ENCODE data around the gene ATXN1.
"Not testable (repeated sequence)": the region's sequence is repeated elsewhere in the genome, so short reads cannot be mapped to it uniquely, and the experiment has no call there.

ATXN1 gene

DNA sequence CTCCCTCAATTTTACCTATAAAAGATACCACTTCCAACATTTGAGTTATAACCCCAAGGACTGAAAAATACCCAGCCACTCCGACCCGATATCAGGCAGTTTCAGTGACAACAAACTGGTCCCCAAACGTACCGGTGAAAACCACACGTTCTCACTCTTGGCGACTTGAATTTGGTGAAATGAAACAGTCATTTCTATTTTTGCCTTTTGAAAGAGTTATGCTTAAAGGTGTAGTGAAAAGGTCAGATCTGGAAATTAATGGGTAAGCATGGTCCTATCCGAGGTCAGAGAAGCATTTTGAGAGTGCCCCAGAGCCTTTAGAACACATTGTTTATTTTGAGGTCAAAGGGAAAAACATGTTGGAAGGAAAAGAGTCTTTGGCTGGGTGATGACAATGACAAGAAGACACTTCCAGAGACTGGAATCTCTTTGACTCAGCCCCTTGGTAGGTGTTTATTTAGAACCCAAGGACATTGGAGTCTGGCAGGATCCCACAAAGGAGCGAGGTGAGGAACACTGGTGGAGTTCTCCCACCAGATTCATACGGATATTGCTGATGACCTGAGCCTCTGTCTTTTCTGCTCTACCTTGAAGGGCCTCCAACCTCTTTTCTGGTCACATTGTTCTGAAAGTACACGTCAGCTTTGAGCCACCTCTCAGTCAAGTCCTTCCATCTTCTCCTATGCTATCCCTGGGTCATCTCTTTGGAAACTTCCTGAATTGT, 287.9 kb downstream of the ATXN1 start:
- DNase-seq (ENCODE audit: low spot score), result no peak

DNA sequence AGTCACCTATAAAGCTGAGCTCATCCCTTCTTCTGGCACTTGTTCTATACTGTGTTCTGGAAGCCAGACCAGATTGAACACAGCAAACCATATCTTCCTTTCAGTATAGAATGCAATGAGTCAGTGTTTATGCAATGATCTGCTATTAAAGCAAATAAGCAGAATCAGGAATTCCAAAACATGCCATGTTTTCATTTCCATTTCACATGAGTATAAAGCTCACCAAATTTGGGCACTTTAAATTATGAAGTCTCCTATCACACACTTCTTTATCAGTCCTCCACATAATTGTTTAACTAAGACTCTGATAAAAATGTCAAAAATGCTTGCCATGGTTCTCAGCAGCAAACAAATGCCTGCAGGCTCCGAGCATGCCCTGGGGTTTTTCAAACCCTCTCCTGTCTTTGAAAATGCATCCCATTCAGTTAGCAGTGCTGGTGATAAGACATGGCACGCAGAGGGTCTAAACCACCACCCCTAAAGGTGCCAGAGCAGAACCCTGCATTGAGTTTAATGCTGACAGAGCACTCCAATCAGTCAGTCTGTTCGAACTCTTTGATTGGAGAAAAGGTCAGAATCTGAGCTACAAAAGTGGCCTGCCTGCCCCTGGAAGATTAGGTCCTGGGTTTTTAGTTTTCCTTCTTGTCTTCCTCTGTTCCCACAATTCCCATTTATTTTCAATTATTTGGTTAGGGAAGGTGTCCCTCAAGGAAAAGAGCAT, 288.8 kb downstream of the ATXN1 start:
- peak; percentile 16 for DNase-seq (ENCODE audit: low spot score)

DNA sequence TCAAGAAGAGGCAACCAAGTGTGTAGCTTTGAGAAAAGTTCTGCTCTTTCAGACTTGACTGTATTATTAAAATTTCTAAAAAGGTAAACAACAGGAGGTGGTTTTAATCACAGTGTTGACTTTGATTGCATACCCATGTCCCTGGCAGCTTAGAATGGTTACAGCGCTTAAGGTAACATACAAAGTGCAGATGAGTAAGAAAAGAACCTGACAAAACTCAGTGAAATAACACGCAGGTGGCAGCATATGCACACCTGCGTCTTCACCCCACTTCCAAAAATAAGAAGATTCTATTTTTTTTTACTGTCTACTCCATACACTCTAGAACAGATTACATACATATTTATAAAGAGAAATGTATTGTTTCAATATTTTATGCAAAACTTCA, 289.4 kb downstream of the ATXN1 start:
- DNase-seq (ENCODE audit: low spot score), result no peak

DNA sequence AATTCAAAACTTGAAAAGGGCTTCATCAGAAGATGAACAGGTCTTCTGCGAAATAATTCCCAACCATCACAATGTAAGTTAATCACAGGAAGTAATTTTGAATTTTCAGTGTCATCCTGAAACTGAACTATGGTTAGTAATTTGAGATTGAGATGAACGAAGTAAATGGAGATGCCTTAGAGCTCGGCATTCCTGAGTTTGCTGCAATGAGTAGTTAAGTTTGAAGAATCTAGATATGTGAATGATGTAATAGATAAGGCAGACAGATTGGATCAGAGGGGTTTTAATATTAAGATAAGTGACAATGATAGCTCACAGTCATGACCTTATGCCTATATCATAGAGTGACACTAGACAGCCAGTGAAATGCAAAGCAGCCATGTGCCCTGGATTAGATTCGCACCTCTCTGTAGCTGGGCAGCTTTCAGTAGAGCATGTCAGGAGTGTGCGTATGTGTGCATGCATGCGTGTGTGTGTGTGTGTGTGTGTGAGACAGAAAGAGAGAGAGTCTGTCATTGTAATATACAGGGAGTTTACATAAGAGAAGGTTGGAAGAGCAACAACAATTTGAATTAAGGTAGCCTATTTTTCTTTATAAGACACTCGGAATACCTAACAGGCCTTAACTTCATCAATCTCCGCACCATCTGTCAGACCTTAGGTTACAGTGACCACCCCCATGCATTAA, 289.9 kb downstream of the ATXN1 start:
- no peak for DNase-seq (ENCODE audit: low spot score)

DNA sequence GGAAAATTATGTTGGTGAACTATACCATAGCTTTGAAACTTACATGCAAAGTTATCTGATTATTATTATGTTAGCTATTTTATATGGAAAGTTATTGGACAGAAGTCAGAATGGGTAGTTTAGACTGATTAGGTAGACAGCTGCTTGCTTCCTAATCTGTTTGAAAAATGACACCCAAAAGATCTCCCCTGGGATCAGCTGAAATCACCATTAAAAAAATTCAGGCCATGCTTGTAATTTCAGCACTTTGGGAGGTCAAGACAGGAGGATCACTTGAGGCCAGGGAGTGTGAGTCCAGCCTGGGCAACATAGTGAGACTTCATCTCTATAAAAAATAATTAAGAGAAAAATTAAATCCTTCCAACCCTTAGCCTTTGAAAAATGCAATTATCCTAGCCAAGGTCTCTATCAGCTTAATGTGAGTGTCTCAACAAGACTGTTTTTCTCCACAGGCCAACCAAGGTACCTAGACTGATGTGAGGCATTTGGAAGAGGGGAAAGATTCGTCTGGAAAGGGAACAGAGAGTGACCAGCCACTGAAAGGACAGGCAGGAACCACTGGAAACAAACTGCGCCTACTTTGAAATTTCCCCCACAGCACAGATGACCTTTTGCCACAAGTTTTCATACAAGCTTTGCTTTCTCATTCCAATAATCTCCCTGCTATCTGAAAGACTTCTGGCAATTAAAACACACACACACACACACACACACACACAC, 290.6 kb downstream of the ATXN1 start:
- DNase-seq (ENCODE audit: low spot score), result no peak

DNA sequence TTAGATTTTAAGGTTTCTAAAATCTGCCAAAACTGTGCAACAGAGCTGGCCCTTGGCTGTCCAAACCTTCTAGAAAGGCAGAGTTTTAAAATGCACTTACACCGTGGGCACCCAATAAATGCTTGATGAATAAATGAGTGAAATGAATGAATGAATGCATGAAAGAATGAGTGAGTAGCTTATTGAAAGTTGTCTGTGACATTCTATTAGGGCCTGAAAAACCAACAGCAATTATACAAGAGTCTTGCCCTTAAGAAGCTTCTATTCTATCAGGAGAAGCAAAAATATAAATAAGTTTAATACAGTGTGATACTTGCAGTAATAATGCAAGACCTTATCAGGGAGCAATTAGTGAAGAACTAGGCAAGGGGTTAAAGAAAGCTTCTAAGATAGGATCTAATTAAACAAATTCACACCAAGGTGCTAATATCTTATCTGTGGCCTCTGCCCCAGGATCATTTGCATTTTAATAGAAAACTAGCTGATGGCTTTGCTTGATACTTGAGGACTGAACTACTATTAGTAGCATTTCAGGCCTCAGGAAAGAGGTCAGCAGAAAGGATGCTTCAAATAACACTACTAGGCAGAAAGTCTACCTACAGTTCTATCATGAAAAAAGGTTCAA, 292.2 kb downstream of the ATXN1 start:
- no peak for DNase-seq (ENCODE audit: low spot score)

DNA sequence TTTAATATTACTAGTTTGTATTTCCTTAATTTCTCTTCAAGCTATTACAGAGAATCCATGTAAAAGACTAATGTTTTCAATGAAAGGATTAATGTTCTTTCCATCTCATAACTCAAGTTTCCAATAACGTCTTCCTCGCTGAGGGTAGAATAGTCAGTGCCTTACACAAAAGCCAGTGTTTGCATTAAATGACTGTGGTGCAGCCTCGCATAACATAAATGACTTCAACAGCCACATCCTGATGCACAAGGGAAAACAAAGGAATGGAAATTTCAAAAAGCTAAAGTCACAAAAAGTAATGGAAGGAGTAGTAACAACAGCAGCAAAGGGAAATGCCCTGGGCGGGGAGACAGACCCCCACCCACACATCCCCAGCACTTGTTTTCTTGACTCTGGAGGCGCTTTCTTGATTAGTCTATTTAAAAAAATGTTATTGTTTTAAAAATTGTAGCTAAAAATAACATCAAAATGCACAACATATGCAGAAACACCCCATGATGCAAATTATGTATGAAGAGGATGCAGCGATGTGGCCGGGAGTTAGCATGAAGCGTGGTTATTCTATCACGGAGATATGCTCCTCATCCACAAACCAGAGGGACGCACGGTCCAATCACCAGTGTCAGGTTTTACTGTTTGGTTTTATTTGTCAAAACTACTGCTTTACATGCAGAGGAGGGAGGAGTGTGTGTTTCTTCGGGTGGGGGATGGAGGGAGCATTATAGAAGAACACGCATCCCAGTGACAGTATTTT, 294.3 kb downstream of the ATXN1 start:
- no peak for DNase-seq (ENCODE audit: low spot score)

DNA sequence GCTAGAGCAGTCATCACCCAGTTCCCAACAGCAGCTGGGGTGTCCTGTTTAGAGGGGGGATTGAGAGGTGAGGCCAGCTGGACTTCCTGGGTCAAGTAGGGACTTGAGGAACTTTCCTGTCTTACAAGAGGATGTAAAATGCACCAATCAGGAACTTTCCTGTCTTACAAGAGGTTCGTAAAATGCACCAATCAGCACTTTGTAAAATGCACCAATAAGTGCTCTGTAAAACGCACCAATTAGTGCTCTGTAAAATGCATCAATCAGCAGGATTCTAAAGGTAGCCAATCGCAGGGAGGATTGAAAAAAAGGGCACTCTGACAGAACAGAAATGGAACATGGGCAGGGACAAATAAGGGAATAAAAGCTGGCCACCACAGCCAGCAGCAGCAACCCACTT, 297.2 kb downstream of the ATXN1 start:
- no peak for DNase-seq (ENCODE audit: low spot score)

DNA sequence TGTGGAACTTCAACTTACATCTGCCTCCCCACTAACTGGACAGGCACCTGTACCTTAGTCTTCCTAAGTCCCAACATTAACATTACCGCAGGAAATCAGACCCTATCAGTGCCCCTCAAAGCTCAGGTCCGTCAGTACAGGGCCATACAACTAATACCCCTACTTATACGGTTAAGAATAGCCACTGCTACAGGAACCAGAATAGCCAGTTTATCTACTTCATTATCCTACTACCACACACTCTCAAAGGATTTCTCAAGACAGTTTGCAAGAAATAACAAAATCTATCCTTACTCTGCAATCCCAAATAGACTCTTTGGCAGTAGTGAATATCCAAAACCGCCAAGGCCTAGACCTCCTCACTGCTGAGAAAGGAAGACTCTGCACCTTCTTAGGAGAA, 298.0 kb downstream of the ATXN1 start:
- not testable (repeated sequence) for DNase-seq (ENCODE audit: low spot score)

DNA sequence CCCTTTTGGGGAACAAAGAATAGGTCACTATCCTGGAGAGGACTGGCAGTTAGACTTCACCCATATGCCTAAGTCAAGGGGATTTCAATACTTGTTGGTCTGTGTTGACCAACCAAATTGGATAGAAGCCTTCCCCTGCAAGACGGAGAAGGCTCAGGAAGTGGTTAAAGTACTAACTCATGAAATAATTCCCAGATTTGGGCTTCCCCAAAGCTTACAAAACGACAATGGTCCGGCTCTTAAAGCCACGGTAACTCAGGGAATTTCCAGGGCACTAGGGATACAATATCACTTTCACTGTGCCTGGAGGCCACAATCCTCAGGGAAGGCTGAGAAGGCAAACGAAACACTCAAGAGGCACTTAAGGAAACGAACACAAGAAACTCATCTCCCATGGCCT, 299.8 kb downstream of the ATXN1 start:
- no peak for DNase-seq (ENCODE audit: low spot score)

DNA sequence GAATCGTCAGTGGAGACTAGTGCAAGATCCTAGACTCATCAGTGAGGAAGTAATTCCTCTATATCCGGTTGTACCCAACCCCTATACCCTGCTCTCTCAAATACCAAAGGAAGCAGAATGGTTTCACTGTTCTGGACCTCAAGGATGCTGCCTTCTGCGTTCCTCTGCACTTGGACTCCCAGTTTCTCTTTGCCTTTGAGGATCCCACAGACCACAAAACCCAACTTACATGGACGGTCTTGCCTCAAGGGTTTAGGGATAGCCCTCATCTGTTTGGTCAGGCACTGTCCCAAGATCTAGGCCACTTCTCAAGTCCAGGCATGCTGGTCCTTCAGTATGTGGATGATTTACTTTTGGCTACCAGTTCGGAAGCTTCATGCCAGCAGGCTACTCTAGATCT, 301.8 kb downstream of the ATXN1 start:
- DNase-seq (ENCODE audit: low spot score), result not testable (repeated sequence)

DNA sequence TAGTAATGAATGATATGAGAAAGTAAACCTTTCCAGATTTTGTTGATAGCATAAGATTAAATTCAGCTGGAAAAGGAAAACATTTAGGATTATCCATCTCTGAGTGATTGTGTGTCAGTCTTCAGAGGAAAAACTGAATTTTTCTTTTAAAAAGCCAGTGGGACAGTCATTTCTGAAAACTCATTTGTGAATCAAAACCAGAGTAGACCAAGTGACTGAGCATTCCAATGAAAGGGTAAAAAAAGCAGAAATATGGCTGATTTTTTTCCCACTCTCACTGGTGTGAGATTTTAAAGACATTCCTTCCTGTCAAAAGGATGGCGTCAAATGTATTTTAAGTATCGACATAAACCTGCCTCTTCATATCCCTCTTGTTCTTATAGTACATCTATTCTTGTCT, 308.9 kb downstream of the ATXN1 start:
- DNase-seq (ENCODE audit: low spot score), result no peak

DNA sequence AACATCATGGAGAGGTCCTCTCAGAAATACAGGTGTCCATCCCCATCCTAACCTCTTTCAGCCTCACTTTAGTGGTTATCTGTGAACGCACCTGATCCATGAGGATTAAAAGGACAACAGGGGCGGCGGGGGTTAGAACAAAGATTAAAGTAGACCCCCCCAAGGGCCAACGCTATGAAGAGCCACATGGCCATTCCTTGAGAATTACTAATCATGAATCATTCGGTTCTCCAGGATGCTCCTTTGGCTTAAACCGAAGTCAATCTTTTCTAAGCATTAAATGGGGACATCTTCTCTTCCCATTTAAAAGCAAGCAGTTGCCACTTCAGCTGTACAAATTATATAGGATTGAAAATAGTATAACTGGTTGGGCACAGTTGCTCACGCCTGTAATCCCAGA, 310.4 kb downstream of the ATXN1 start:
- DNase-seq (ENCODE audit: low spot score), result peak; percentile 56

DNA sequence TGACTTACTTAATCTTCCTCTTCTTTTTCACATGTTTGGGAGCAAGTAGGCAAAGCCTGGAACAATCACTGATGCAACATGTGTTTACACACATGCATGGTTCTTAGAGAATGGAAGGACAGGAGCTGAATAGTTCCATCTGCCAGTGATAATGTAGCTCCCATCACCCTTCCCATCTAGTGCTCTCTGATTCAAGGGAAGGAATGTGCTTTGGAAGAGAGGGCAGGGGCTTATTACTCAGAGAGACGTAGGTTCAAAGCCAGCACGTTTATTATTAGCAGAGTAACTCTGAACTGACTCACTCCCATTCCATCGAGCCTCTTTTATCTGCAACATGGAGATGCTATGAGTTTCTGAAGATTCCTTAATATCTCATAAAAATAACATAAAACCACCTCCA, 311.0 kb downstream of the ATXN1 start:
- DNase-seq (ENCODE audit: low spot score), result peak; percentile 87

DNA sequence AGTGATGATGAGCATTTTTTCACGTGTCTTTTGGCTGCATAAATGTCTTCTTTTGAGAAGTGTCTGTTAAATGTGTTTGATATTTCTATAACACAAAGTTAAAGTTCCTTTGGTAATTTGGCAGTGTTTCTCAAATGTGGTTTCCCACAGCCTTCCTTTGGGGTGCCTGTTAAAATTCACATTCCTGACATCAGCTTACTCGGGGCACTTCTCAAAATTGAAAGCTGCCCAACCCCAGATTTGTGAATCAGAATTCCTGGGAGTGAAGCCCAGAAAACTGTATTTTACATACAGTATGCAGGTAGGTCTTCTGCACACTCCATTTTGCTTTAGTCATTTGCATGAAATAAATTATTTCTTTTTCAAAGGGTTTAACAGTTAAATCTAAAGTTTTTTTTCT, 315.0 kb downstream of the ATXN1 start:
- peak; percentile 16 for DNase-seq (ENCODE audit: low spot score)

DNA sequence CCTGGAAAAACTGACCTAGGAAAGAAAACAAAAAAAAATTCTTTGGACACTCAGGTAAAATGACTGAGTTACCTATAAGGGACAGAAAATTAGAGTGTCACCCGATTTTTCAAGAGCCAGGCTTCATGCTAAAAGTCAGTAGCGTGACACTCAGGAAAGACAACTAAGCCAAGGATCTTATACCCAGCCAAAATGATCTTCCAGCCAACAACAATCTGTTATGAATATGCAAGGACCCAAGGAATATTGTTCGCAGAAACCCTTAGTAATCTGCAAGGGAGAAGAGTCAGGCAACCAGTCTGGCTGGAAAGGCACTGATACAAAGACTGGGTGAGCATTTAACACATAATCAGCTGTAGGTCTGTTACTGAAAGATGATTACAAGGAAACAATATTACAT, 319.2 kb downstream of the ATXN1 start:
- DNase-seq (ENCODE audit: low spot score), result no peak

DNA sequence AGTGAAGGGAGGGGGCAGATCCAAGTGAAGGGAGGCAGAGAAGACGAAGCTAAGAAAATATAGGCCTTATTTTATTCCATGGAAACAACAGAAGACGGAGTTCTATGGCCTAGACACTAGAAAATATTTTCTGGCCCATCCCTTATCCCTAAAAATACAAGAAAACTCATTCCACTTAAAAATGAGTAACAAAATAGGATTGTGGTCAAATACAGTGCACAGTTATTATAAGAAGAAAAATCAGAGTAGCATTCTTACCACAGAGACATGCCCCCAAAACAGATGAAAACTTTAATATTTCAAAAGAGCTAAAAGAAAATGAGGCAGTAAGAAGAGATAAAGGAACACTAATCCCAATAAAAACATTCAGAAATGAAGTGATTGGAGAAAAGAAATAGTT, 320.0 kb downstream of the ATXN1 start:
- DNase-seq (ENCODE audit: low spot score), result peak; percentile 47

DNA sequence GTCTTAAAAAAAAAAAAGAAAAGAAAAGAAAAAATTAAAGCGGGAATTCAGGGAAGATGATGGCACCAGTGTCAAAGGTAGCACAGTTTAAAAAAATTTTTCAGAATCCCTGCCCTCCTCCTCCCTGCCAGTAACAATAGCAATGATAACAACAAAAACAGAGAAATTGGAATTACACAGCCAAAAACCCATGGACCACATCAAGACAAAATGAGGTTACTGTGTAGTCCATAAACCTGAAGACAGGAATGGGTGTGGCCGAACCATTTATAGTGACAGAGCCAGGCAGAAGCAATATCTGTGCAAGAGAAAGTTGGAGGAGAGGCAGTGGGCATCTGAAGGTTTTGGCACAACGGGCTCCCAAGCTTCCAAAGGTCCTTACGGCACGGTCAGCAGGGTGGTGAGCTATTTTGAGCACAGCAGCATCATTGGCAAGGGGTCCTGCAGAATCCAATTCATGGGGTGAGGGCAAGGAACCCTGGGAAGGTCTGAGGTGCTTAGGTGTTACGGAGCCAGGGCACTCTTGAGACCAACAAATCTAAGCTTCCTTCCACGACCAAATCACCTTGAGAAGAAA, 320.5 kb downstream of the ATXN1 start:
- no peak for DNase-seq (ENCODE audit: low spot score)

DNA sequence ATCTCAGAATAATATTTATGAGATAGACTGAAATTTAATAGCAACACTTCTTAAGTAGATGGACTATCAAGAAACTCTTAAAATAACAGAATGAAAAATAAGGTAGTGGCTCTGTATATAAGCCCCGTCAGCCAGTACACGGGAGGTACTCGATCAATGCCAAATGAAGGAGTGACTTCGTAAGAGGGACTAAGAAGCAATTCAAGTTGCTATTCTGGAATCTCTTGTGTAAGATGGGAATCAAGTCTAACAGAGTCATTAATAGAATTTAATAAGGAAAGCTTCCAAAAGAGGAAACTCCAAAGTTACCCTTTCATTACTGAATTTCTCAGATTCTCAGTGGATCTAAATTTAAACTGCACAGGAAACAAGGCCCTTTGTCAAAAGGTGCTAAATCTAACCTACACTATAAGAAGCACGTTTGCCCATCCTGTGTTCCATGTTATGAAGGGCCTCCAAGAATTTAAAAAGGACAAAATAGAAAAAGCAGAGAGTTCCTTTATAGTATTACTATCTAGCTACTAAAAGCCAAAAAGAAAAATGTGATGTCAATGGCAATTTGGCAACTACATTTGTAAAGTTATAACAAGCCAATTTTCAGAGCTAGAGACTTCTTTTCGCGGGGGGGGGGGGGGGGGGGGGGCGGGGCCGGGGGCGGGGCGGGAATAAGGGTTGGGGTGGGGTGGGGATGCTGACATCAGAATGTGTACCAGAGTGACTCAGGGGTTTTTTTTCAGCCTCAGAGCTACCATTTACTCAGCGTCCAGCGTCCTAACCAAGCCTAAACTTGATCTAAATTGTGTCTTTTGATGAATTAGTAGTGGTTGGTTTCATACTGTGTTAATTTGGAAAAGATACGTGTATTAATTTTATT, 322.3 kb downstream of the ATXN1 start:
- DNase-seq (ENCODE audit: low spot score), result peak; percentile 86

DNA sequence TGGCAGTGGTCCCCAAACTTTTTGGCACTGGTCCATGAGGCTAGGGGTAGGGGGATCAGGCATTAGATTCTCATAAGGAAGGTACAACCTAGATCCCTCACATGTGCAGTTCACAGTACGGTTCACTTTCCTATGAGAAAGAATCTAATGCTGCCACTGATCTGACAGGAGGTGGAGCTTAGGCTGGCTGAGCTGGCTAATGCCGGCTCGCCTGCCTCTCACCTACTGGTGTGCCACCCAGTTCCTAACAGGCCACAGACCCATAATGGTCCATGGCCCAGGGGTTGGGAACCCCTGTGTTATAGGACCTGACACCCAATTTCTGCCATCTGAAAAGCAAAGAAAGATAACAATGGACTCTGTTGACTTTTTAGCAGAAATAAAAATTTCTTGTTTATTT, 323.3 kb downstream of the ATXN1 start:
- DNase-seq (ENCODE audit: low spot score), result no peak
